Measurements from ENCODE around the gene MAP3K2.

DNA sequence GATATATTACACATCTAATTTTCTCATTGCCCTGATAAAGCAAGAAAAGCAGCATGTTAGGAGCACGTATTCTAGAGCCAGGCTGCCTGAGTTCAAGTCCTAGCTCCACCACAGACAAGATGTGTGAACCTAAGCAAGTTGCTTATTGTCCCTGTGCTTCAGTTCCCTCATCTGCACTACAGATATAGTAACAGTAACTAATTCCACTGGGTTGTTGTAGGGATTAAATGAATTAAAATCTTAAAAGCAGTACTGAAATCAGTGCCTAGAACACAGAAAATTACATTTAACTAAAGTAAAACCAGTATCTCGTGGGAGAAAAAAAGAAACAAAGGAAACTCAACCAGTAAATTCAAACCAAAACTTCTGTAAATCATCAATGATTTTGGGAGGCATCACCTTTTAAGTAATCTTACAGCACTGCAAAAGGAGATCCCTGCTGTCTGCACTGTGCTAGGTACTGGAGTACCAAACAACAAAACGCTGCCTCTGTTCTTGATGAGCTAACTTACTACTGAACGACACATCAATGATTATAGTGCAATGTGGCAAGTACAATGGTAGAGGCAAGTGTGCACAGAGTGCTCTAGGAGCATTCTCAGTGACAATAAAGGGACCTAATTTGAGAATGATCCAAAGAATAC is 7.9 kb downstream of the MAP3K2 start:
- TF ChIP-seq TAF1 (conservative IDR thresholded peaks at IDR 0.05) (no peak), RAD21 (IDR thresholded peaks at IDR 0.05) (no peak), NR2F2 (IDR thresholded peaks at IDR 0.05) (no peak)
- TF ChIP-seq, protein P1, sequence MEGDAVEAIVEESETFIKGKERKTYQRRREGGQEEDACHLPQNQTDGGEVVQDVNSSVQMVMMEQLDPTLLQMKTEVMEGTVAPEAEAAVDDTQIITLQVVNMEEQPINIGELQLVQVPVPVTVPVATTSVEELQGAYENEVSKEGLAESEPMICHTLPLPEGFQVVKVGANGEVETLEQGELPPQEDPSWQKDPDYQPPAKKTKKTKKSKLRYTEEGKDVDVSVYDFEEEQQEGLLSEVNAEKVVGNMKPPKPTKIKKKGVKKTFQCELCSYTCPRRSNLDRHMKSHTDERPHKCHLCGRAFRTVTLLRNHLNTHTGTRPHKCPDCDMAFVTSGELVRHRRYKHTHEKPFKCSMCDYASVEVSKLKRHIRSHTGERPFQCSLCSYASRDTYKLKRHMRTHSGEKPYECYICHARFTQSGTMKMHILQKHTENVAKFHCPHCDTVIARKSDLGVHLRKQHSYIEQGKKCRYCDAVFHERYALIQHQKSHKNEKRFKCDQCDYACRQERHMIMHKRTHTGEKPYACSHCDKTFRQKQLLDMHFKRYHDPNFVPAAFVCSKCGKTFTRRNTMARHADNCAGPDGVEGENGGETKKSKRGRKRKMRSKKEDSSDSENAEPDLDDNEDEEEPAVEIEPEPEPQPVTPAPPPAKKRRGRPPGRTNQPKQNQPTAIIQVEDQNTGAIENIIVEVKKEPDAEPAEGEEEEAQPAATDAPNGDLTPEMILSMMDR (IDR thresholded peaks at IDR 0.05; ENCODE audit: low read depth, low read length, missing input control): no peak

All from liver (tissue), 3 donors.